HTERT RPE-1 (cell line): ENCODE results near the gene DUSP22.
"Not testable (repeated sequence)": the region's sequence is repeated elsewhere in the genome, so short reads cannot be mapped to it uniquely, and the experiment has no call there.

Experiments
- in situ Hi-C: fragments of 300-500 bp; cut with MboI; formaldehyde crosslinking; loops from 4 replicates; pipeline ENCODE4 v1.14.3; 2020; ENCODE audit warnings: low sequenced_read_pairs

The DUSP22 gene

GRCh38 chr6:291697-292505, at the start of gene DUSP22:
DUSP22 (plus strand) TSS chr6:292487; CDS start chr6:292540, 53 bp downstream.
- in situ Hi-C loops = no loop called here

GRCh38 chr6:246352-246751, 45.9 kb upstream of the DUSP22 start:
- in situ Hi-C loops = no loop called here

DNA sequence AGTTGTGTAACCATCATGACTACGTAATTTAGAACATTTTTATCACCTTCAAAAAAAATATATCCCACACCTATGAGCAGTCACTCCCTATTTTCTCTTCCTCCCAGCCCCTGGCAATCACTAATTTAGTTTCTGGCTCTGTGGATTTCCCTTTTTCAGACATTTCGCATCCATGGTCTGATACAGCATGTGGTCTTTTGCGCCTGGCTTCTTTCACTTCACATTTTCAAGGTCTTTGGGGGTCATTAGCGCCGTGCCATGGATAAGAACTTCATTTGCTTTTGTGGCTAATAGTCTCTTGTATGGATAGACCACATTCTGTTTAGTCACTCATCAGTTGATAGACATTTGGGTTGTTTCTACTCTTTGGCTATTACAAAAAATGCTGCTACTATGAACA, 44.9 kb upstream of the DUSP22 start:
- in situ Hi-C loops = no loop called here

GRCh38 chr6:248046-248445, 44.2 kb upstream of the DUSP22 start:
- in situ Hi-C loops = not testable (repeated sequence)

DNA sequence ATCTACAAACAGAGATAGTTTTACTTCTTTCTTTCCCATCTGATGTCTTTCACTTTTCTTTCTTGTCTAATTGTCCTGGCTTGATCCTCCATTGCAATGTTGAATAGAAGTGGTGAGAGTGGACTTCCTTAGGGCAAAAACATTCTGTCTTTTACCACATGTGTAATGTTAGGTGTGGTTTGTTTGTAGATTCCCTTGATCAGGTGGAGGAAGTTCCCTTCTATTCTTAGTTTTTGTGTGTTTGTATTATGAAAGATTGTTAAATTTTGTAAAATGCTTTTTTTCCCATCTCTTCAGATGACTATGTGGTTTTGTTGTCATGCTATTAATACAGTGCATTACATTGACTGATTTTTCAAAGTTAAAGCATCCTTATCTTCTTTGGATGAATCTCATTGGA, 41.6 kb upstream of the DUSP22 start:
- in situ Hi-C loops = no loop called here

- in situ Hi-C loops = no loop called here
Observed at GRCh38 chr6:251920-252319, 40.4 kb upstream of the DUSP22 start.

DNA sequence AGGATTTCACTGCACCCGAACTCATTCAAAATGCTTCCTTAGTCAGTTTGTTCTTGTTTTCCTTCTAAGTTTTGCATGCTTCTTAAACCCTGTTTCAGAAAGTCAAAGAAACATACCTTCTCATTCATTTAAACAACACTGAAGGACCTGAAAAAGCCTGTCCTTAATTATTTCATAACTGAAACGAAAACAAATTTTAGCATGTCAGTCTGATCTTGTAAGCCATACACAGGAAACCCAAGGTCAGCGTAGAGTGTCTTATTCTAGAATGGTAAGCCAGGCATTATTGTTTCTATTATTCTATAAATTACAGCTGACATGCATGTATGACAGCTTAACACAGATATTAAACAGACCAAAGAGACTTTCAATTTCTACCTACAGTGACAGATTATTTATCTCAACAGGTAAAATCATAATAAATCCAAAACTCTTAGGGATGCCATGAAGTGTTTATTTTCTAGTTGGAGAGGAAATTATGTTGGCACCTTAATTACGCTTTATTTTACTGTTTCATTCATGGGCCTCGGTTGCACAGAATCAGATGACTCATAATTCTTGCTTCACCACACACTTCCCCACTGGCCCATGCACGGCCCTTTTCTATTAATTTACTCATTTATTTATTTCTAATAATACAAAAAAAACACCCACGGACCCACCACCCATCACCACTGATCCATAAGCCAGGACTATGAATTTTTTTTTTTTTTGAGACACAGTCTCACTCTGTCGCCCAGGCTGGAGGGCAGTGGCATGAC, 39.3 kb upstream of the DUSP22 start:
- in situ Hi-C loops = no loop called here

DNA sequence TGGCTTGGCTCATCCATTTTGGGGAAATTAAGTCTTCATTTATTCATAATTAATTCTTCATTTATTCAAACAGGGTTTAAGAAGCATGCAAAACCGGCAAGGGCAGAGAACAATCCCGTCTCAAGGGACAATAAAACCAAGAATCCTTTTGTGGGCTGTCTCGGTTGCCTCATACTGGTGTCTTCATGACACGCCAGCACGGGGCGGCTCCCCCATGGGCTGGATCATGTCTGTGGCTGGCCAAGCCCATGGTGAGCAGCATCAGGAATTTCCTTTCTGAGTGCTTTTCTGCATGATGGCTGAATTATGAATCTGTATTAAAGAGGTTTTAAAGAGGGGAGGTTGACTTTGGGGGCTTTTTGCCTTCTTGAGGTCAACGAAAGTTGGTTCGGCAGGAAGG, 38.3 kb upstream of the DUSP22 start:
- in situ Hi-C loops = no loop called here

GRCh38 chr6:255041-255750, 37.1 kb upstream of the DUSP22 start:
- in situ Hi-C loops = no loop called here

GRCh38 chr6:255751-256083, 36.6 kb upstream of the DUSP22 start:
- in situ Hi-C loops = no loop called here

GRCh38 chr6:256169-256568, 36.1 kb upstream of the DUSP22 start:
- in situ Hi-C loops = no loop called here

DNA sequence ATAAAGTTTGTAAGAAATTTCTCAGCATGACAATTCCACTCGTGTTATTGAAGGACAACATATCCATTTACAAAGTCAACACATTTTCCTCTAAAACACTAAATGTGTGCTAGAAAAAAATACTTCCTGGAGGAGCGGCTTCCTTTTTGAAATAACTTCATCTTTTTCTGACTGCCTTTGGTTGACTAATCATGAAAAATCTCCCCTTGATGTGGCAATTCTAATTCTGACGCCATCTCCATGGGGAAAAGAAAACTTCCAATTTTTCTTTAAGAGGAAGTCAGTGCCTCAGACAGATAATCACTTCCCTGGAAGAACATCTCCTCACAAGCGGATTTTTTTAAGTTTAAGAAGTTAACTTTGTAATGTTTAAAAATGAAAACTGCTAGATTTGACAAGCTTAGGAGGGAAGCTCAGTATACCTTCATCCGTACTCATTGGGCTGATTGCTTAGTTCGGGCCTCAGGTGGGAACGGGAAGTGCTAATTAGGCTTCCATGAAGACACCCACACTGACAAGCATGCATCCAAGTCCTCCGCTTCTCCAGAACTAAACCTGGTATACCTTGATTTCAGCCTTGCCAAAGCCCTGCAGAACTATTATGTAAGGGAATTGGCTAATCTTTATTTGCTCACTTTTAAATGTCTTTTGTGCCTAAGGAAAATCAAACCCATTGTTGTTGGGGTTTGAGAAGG, 35.1 kb upstream of the DUSP22 start:
- in situ Hi-C loops = no loop called here

- in situ Hi-C loops = no loop called here
Observed at GRCh38 chr6:257774-258173, 34.5 kb upstream of the DUSP22 start.

DNA sequence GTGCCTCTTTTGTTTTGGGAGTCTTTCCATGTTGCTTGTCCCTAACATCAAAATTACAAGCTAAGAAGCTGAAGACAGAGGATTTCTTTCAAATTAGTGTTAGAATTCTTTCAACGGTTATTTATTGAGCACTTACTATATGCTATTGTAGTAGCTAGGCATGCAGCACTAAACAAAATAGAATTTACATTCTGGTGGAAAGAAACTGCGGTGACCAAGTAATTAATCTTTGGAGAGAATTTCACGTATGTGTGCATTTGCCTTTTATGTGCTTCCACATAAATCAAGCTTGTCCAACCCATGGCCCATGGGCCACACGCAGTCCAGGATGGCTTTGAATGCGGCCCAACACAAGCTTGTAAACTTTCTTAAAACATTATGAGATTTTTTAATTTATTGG, 33.0 kb upstream of the DUSP22 start:
- in situ Hi-C loops = no loop called here

- in situ Hi-C loops = no loop called here
Observed at GRCh38 chr6:259901-260508, 32.3 kb upstream of the DUSP22 start.

DNA sequence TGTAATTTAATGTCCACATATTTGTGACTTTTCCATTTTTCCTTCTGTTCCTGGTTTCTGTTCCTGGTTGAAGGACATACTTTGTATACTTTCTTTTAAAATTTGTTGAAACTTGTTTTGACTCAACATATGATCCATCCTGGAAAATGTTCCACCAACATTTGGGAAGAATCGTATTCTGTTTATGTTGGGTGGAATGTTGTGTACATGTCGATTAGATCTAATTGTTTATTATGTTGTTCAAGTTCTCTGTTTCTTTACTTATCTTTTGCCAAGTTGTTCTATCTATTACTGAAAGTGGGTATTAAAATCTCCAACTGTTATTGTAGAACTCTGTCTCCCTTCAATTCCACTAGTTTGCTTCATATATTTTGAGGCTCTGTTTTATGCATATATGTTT, 27.7 kb upstream of the DUSP22 start:
- in situ Hi-C loops = no loop called here

DNA sequence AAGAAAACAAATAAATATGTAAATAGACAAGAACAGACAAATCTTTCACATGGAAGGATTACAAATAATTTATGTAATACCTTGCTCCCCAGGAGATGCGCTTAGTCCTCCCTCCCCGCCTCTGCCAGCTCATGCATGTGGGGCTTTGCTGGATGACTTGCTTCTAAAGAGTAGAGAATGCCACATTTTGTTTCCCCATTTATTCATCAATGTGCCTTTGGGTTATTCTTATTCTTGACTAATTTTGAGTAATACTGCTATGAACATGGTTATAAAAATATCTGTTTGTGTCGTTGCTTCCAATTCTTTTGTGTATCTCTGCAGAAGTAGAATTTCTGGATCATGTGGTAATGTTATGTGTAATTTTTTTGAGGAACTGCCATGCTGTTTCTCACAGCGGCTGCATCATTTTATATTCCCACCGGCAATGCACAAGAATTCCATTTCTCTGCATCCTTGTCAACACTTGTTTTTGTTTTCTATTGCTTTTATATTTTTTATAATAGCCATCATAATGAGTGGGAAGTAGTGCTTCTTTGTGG, 23.8 kb upstream of the DUSP22 start:
- in situ Hi-C loops = no loop called here

DNA sequence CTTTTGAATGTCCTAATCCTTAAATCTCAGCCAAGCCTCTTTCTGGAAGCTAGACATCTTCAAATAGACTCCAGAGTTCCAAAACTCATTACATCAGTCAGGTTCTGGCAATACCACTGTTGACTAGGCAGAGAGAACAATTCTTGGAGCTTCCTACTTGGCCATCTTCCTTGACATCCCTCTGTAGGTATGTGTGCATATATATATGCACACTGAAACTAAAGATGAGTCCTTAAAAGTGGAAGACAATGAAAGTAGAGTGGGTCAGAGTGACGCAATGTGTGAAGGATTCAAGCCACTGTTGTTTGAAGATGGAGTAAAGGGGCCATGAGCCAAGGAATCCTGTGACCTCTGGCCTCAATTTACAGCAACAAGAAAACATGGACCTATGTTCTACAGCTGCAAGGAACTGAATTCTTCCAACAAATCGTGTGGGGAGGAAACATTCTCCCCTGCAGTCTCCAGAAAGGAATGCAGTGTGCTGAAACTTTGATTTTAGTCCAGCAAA, 18.7 kb upstream of the DUSP22 start:
- in situ Hi-C loops = no loop called here

DNA sequence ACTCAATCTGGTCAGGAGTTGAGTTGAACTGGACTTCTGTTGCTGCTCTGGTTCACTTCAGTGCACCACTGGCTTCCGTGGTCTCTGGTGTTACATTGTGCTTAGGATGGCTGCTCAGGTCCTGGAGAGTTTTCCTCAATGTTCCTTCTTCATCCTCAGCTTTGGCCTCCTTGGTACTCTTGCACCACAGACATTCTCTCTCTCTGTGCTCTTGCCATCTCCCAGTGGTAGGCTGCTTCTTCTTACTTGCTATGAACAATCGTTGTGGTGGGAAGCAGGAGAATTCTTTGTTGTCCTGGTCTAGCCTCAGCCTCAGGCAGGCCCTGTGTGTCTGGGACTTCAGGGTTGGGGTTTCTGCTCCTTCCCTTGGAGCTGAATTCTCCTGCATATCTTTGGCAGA, 14.5 kb upstream of the DUSP22 start:
- in situ Hi-C loops = no loop called here

DNA sequence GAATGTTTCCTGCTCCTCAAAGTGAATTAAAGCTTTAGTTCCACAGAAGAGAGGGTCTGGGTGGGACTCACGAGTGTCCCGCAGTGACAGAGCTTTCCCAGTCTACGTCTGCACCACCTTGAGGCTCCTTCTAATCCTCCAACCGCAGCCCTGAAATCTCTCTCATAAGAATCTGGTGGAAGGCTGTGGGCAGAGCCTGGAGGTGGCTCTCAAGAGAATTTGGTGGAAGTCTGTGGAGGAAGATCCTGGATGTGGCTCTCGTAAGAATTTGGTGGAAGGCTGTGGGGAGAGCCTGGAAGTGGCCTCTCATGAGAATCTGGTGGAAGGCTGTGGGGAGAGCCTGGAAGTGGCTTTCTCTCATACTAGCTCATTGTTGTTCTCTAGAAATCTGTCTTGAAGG, 13.8 kb upstream of the DUSP22 start:
- in situ Hi-C loops = no loop called here
